Testis (tissue), 3 donors: ENCODE data around the gene AGGF1. TPM values are rescaled to one million over a fixed set of nuclear protein-coding genes. Genes with fewer than 3 reads are reported as not detected.

Source experiments
- DNase-seq: peaks from one replicate; pipeline ENCODE4 v3.0.0-alpha.2; 2019
- H3K27ac ChIP-seq, 2 donors: fragments of 200-600 bp; sonication (generic); one replicate each; pipeline ENCODE4 v1.5.1; 2019
- H3K27me3 ChIP-seq: fragments of 200-600 bp; sonication (generic); one replicate; pipeline ENCODE4 v1.5.1; 2019
- H3K36me3 ChIP-seq: fragments of 200-600 bp; sonication (generic); one replicate; pipeline ENCODE4 v1.5.1; 2017; ENCODE audit warnings: low read depth; ENCODE audit errors: missing control alignments
- H3K4me1 ChIP-seq: fragments of 200-600 bp; sonication (generic); one replicate; pipeline ENCODE4 v1.5.1; 2019
- H3K4me3 ChIP-seq, 2 donors: fragments of 200-600 bp; sonication (generic); one replicate each; pipeline ENCODE4 v1.5.1; 2017 to 2019
- H3K9me3 ChIP-seq: fragments of 200-600 bp; sonication (generic); one replicate; pipeline ENCODE4 v1.5.1; 2017
- POLR2A ChIP-seq: fragments of 450-650 bp; IDR thresholded peaks from one replicate; pipeline ENCODE4 v1.6.1; 2017; ENCODE audit warnings: antibody characterized with exemption, mild to moderate bottlenecking, moderate library complexity
- WGBS, 2 donors: methylation state at CpG; one replicate each; pipeline ENCODE4 v1.1.5; 2018; 5-methylcytosine and 5-hydroxymethylcytosine counted together
- intact Hi-C: fragments of 100-400 bp; cut with DNase I; formaldehyde crosslinking; loops from one replicate; pipeline ENCODE4 v1.15.1; 2023; ENCODE audit warnings: low total_unique reads
- polyA plus RNA-seq: library from polyadenylated mRNA; stranded (reverse); fragments of 350-450 nt; fragmentation: Illumina TruSeq; extraction: RNeasy Lipid Tissue Mini Kit (QIAGEN cat#74804); gene quantifications from one replicate; pipeline ENCODE4 v1.2.3, GENCODE V29; 2014; ENCODE audit warnings: low read depth, low replicate concordance; ENCODE audit not compliant: insufficient read depth
- total RNA-seq, 2 donors: library from RNA; depleted of rRNA; stranded (reverse); fragments of >200 nt; gene quantifications; one replicate each; pipeline ENCODE4 v1.2.3, GENCODE V29; 2016
- TF ChIP-seq, protein P1 (sequence below), 3 experiments: fragments of 450-650 bp in 2 of 3; fragments of 200-600 bp in 1 of 3; sonication (generic) in 1 of 3; IDR thresholded peaks; one replicate each; pipeline ENCODE4 v1.5.1; 2016 to 2019; ENCODE audit warnings: antibody characterized with exemption in 3 of 3, mild to moderate bottlenecking in 2 of 3, moderate library complexity in 1 of 3

AGGF1 gene
- total and polyA plus RNA-seq, 3 donors from 2014 or later = 22.8 to 58.0 (median 50.4) TPM

- H3K4me3 ChIP-seq = no peak overlapping the region
- H3K4me1 ChIP-seq = no peaks in the 10 kb centered on the region
- no peak for DNase-seq
- H3K9me3 ChIP-seq = no peaks in the 10 kb centered on the region
- H3K36me3 ChIP-seq = no peaks in the 10 kb centered on the region
- WGBS, 2 donors = 55 to 74% methylated on average over 7 of the region's 7 CpGs
- intact Hi-C loops = no loop called here
- no peak for TF ChIP-seq POLR2A
- TF ChIP-seq, protein P1, sequence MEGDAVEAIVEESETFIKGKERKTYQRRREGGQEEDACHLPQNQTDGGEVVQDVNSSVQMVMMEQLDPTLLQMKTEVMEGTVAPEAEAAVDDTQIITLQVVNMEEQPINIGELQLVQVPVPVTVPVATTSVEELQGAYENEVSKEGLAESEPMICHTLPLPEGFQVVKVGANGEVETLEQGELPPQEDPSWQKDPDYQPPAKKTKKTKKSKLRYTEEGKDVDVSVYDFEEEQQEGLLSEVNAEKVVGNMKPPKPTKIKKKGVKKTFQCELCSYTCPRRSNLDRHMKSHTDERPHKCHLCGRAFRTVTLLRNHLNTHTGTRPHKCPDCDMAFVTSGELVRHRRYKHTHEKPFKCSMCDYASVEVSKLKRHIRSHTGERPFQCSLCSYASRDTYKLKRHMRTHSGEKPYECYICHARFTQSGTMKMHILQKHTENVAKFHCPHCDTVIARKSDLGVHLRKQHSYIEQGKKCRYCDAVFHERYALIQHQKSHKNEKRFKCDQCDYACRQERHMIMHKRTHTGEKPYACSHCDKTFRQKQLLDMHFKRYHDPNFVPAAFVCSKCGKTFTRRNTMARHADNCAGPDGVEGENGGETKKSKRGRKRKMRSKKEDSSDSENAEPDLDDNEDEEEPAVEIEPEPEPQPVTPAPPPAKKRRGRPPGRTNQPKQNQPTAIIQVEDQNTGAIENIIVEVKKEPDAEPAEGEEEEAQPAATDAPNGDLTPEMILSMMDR (IDR thresholded peaks at IDR 0.05) = no peak
- no peaks in the 10 kb centered on the region for H3K27me3 ChIP-seq
- no peak overlapping the region for H3K27ac ChIP-seq
Measured at GRCh38 chr5:77022511-77023417, 7.4 kb upstream of the AGGF1 start.

GRCh38 chr5:77024490-77024889, 5.7 kb upstream of the AGGF1 start:
- WGBS, 2 donors = 75 to 94% methylated on average over 1 of the region's 1 CpG
- H3K4me3 ChIP-seq = no peak overlapping the region
- TF ChIP-seq POLR2A = no peak
- TF ChIP-seq, protein P1 (IDR thresholded peaks at IDR 0.05) = no peak
- H3K27ac ChIP-seq = no peak overlapping the region
- H3K4me1 ChIP-seq = no peaks in the 10 kb centered on the region
- no peaks in the 10 kb centered on the region for H3K36me3 ChIP-seq
- H3K9me3 ChIP-seq = no peaks in the 10 kb centered on the region
- no peak for DNase-seq
- intact Hi-C loops = no loop called here
- H3K27me3 ChIP-seq = no peaks in the 10 kb centered on the region

- DNase-seq = no peak
- no peak overlapping the region for H3K27ac ChIP-seq
- H3K36me3 ChIP-seq = no peaks in the 10 kb centered on the region
- H3K27me3 ChIP-seq = no peaks in the 10 kb centered on the region
- WGBS, 2 donors = 92 to 95% methylated on average over 4 of the region's 4 CpGs
- TF ChIP-seq, protein P1 (IDR thresholded peaks at IDR 0.05) = no peak
- no peak for TF ChIP-seq POLR2A
- intact Hi-C loops = no loop called here
- H3K4me3 ChIP-seq = no peak overlapping the region
- peaks cover 5% of the 10 kb centered on the region for H3K4me1 ChIP-seq
- no peaks in the 10 kb centered on the region for H3K9me3 ChIP-seq
Measured at GRCh38 chr5:77028631-77029375, 1.4 kb upstream of the AGGF1 start.

GRCh38 chr5:77029376-77029885, 773 bp upstream of the AGGF1 start:
- Histone ChIP-seq H3K4me1 (peaks cover 5% of the 10 kb centered on the region), H3K9me3 (no peaks in the 10 kb centered on the region), H3K4me3 (peak overlapping the region in 1 of 2 donors; percentile 99), H3K36me3 (no peaks in the 10 kb centered on the region), H3K27ac (peak overlapping the region in 1 of 2 donors; percentile 92), H3K27me3 (no peaks in the 10 kb centered on the region)
- DNase-seq = no peak
- intact Hi-C loops = no loop called here
- TF ChIP-seq POLR2A = no peak
- TF ChIP-seq, protein P1 (IDR thresholded peaks at IDR 0.05) = no peak
- WGBS, 2 donors = 95% methylated on average over 2 of the region's 2 CpGs
